H1 (cell line): ENCODE results near the gene ADAMTS3.

Source experiments
- CBX5 ChIP-seq: fragments of 300-800, 300-1000 bp; sonication (generic); IDR thresholded peaks from 2 replicates; pipeline ENCODE4 v1.7.1; 2016; ENCODE audit warnings: antibody characterized with exemption, low read length, low read depth
- CHD2 ChIP-seq: IDR thresholded peaks from 2 replicates; pipeline ENCODE4 v1.6.1; 2012; ENCODE audit warnings: low read length, improper control_type of control experiment
- CTCF ChIP-seq, 3 experiments: IDR thresholded peaks; 1 replicate in 2 of 3; 2 replicates in 1 of 3; pipeline versions ENCODE4 v1.5.1 to v1.6.1; 2011; ENCODE audit warnings: low read length in 3 of 3, mild to moderate bottlenecking in 3 of 3, inconsistent platforms in 2 of 3, low read depth in 1 of 3, moderate library complexity in 1 of 3; ENCODE audit not compliant: insufficient read depth in 1 of 3; ENCODE audit errors: control extremely low read depth in 1 of 3
- EZH2 ChIP-seq: fragments of 200-600 bp; sonication (generic); IDR thresholded peaks from 2 replicates; pipeline ENCODE4 v1.7.1; 2012; ENCODE audit warnings: low read depth, mild to moderate bottlenecking, moderate library complexity, low read length, inconsistent platforms; ENCODE audit not compliant: severe bottlenecking
- HDAC2 ChIP-seq, 2 experiments: fragments of 300-600 bp in 1 of 2; sonication (generic) in 1 of 2; IDR thresholded peaks; 2 replicates each; pipeline ENCODE4 v1.6.1; 2011 to 2012; ENCODE audit warnings: low read depth in 2 of 2, low read length in 2 of 2, mild to moderate bottlenecking in 2 of 2, moderate library complexity in 2 of 2, borderline replicate concordance in 1 of 2, inconsistent platforms in 1 of 2
- HDAC6 ChIP-seq: IDR thresholded peaks from one replicate; pipeline ENCODE4 v1.7.1; 2012; ENCODE audit warnings: low read depth, mild to moderate bottlenecking, inconsistent platforms, low read length, moderate library complexity
- JUN ChIP-seq: IDR thresholded peaks from 2 replicates; pipeline ENCODE4 v1.6.1; 2011; ENCODE audit warnings: low read depth, mild to moderate bottlenecking, improper control_type of control experiment, low read length
- KDM5A ChIP-seq: fragments of 200-600 bp; IDR thresholded peaks from 2 replicates; pipeline ENCODE4 v1.7.1; 2012; ENCODE audit warnings: mild to moderate bottlenecking, low read length, inconsistent platforms, mixed read lengths
- POLR2A ChIP-seq, 2 experiments: IDR thresholded peaks; 1 replicate in 1 of 2; 2 replicates in 1 of 2; pipeline ENCODE4 v1.6.1; 2011; ENCODE audit warnings: low read depth in 2 of 2, low read length in 2 of 2, mild to moderate bottlenecking in 2 of 2; ENCODE audit errors: control extremely low read depth in 1 of 2
- POLR2AphosphoS5 ChIP-seq: IDR thresholded peaks from 2 replicates; pipeline ENCODE4 v1.6.1; 2011; ENCODE audit warnings: low read depth, low read length
- SIN3A ChIP-seq, 2 experiments: IDR thresholded peaks in 1 of 2; conservative IDR thresholded peaks in 1 of 2; 2 replicates each; pipeline ENCODE4 v1.6.1; 2011 to 2012; ENCODE audit warnings: low read length in 2 of 2, improper control_type of control experiment in 1 of 2, low read depth in 1 of 2, mild to moderate bottlenecking in 1 of 2
- SIX5 ChIP-seq: IDR thresholded peaks from 2 replicates; pipeline ENCODE4 v1.6.1; 2011; ENCODE audit warnings: mild to moderate bottlenecking, low read depth, low read length
- SRF ChIP-seq: IDR thresholded peaks from 2 replicates; pipeline ENCODE4 v1.6.1; 2011; ENCODE audit warnings: mild to moderate bottlenecking, low read depth, low read length, moderate library complexity

GRCh38 chr4:72305080-72305479 is 263.9 kb downstream of the ADAMTS3 start:
- TF ChIP-seq CTCF (IDR thresholded peaks at IDR 0.05; ENCODE audit: control extremely low read depth in 1 of 3, insufficient read depth in 1 of 3, low read depth in 1 of 3, low read length in 3 of 3) (no peak), CBX5 (no peak), EZH2 (no peak), POLR2A (IDR thresholded peaks at IDR 0.05; ENCODE audit: control extremely low read depth in 1 of 2, low read depth in 2 of 2, low read length in 2 of 2) (no peak), HDAC2 (IDR thresholded peaks at IDR 0.05; ENCODE audit: borderline replicate concordance in 1 of 2, low read depth in 2 of 2, low read length in 2 of 2) (no peak), CHD2 (no peak), POLR2AphosphoS5 (no peak), HDAC6 (no peak), SIN3A (conservative IDR thresholded peaks at IDR 0.05 in 1 of 2, IDR thresholded peaks at IDR 0.05 in 1 of 2; ENCODE audit: low read depth in 1 of 2, low read length in 2 of 2) (no peak), SRF (no peak), SIX5 (no peak), JUN (no peak), KDM5A (no peak)
